HuH-7.5 (cell line): ENCODE data around the gene WDR7.
"Not testable (repeated sequence)": the region's sequence is repeated elsewhere in the genome, so short reads cannot be mapped to it uniquely, and the experiment has no call there.

ENCODE experiments used
- DNase-seq: peaks from one replicate; pipeline ENCODE4 v3.0.0; 2011; ENCODE audit warnings: low spot score

Gene WDR7

DNA sequence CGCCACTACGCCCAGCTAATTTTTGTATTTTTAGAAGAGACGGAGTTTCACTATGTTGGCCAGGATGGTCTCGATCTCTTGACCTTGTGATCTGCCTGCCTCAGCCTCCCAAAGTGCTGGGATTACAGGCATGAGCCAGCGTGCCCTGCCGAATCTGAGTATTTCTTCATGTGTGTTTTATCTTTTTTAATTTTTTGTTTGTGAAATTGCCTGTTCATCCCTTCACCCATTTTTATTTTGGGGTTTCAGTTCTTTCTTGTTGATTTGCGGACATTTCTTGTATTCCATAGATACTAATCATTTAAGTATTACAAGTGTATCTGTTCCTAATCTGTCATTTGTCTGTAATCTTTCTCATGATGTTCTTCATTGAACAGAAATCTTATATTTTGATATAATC lies 3.1 kb downstream of the WDR7 start:
- DNase-seq: not testable (repeated sequence)

DNA sequence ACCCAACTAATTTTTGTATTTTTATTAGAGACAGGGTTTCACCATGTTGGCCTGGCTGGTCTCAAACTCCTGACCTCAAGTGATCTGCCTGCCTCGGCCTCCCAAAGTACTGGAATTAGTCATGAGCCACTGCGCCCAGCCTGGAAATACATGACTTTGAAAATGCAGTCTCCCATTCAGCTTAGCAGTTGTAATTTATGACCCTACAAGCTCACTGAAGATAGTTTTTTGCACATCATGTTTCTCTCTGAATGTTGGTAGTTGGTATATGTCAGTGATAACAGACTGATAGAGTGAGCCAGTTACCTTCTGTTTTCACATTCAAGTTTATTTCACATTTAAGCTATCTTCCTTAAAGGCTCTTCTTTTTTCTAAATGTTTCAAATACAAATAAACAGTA lies 7.1 kb downstream of the WDR7 start:
- no peak for DNase-seq

DNA sequence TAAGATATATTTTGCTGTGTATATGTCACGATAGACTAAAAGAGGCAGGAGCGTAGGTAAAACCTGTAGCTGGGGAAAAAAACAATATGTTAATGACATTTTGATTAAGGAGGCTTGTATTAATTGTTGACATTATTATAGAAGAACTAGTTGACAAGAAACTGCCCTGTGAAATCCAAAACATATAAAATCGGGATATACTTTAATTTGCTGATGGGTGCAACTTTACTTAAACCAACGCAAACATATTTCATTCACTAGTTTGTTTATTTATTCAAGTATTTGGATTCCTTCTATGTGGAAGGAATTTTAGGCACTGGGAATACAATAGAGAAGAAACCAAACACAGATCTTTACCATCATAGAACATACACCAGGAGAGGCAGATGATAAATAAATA lies 8.0 kb downstream of the WDR7 start:
- DNase-seq: no peak

DNA sequence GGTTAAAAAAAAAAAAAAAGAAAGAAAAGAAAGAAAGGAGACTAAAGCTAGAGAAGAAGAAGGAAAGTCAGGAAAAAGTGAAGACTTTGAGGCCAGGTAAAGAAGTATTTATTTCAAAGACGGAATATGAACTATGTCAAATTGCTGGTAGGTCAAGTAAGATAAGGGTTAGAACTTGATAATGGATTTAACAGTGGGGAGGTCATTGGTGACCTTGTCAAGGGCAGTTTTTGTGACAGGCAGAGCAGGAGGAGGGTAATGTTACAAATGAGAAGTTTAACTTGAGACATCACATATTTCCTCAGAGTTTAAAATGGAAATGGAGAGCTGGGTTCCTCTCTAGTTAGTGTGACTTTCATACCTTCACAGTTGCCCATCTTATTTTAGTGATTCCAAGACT lies 9.5 kb downstream of the WDR7 start:
- no peak for DNase-seq

DNA sequence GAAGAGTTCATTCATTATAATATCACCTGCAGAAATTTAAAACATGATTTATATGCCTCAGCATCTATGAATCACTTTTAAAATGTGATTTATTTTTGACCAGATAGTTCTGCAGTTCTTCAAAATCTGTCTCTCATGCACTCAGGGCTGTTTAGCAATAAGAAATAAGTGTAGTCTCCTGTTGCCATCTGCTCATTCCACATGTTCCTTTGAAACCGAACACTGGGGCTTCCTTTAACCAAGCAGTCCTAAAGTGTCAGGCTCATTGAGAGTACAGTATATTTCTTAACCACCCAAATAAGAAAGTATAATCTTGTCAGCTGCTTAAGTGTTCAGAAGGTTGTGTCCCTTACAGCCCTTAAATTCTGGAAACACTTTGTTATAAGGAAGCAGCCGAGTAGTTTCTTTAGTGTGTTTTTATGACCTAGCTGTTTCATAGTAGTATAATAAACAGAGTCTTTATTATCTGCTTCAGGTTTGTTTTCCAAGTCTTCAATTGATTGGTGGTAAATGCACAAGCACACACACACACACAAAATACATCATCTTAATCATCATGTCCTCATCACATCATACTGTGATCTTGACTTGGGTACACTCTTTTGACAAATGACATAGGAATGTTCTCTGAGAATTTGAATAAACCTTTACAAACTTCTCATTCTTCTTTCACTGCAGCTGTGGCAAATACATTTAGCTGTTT lies 10.4 kb downstream of the WDR7 start:
- DNase-seq: no peak

DNA sequence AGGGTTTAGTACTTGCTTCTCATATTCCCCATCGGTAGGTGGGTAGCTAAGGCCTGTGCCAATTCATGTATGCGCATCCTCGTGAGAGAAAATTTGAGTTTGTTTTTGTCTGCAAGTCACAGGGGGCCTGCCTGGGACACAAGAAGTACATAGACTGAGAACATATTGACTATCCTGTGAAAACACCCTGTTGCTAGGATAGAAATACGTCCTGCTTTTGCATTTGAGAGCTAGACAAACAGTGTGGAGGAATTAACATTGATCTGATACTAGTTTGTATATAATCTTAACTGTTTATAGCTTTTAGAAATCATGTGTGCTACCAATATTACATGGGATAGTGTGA lies 10.9 kb downstream of the WDR7 start:
- no peak for DNase-seq

DNA sequence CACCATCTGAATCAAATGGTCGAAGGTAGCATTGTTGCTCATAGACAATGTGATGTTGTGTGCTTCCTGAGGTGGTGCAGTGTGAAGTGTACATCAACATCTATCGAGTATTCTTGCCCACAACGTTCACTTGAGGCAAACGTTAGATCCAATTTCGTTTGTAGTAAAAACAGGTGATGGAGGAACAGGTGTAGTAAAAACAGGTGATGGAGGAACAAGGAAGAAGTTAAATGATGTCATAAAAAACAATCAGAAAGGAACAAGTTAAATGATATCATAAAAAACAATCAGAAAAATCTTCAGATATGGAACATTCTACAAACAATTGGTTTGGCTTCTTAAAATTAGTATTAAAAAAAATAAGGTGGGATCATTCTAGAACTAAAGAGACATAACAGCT lies 11.3 kb downstream of the WDR7 start:
- no peak for DNase-seq

DNA sequence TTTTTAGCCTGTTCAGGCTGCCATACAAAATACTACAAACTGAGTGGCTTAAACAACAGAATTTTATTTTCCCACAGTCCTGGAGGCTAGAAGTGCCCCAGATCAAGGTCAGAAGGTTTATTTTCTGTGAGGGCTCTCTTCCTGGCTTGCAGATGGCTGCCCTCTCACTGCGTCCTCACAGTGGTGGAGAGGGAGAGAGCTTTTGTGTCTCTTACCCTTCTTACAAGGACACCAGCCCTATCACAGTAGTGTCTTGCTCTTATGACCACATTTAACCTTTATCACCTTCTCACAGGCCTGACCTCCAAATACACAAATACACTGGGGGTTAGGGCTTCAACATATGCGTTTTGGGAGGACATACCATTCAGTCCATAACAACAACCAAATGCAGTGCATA lies 11.7 kb downstream of the WDR7 start:
- no peak for DNase-seq

DNA sequence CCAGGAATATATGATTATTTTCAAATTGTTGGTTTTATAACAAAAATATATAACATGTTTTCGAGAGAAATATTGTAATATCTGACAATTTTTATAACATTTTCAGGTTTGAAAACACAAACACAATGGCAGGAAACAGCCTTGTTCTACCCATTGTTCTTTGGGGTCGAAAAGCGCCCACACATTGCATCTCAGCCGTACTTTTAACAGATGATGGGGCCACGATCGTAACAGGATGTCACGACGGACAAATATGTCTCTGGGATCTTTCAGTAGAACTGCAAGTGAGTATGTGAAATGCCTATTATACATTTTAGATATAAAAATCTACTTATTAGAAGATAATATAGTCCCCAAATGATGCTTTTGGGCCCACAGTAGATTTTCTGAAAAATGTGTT lies 21.2 kb downstream of the WDR7 start:
- no peak for DNase-seq

DNA sequence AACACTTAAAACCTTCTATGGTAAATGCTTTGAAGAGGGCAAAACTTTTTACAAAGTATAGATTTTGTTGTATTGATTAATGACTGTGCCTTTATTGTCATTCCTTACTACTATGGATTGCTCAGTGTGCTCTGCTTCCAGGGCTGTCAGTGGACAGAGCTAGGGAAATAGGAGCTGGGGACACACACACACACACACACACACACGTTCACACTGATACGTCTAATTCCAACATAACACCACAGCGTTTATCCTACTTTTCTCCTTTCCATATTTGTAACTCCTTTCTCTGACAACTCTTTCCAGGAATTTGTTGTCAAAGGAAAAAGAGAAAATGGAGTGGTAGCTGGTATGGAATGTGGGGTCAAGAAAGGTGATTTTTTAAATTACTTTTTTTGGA lies 21.8 kb downstream of the WDR7 start:
- no peak for DNase-seq

DNA sequence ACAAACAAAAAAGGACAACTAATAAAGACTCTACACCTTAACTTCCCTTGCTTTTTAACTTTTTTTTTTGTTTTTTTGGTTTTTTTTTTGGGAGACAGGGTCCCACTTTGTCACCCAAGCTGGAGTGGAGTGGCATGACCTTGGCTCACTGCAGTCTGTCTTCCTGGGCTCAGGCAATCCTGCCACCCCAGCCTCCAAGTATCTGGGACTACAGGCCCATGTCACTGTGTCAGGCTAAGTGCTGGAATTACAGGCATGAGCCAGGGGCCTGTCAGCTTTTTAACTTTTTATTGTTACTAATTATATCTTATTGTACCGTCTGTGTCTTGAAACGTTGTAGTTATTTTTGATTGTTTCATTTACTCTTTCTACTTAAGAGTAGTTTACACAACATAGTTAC lies 25.5 kb downstream of the WDR7 start:
- no peak for DNase-seq

DNA sequence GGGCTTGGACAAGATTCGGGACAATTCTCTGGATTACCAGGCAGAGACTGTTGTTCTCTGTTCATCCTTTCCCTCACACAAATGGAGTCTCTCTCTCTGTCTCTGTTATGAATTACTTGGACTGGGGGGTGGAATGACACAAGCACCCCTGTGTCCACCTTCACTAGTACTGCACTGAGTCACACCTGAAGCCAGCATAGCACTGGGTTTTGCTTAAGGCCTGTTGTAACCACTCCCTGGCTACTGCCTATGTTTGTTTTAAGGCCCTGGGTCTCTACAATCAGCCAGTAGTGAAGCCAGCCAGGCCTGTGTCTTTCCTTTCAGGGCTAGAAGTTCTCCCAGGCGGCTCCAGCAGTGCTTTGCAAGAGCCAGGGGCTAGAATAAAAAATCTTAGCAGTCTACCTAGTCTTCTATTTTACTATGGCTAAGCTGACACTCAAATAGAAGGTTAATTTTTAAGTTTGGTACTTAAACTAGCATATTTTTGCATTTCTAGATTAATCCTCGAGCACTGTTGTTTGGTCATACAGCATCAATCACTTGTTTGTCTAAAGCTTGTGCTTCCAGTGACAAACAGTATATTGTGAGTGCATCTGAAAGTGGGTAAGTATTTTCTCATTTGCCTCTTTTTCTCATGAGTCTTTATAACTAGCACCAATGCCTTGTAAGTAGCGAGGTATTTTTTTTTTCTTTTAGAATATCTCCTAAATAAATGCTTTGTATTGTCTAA lies 27.8 kb downstream of the WDR7 start:
- DNase-seq: no peak

DNA sequence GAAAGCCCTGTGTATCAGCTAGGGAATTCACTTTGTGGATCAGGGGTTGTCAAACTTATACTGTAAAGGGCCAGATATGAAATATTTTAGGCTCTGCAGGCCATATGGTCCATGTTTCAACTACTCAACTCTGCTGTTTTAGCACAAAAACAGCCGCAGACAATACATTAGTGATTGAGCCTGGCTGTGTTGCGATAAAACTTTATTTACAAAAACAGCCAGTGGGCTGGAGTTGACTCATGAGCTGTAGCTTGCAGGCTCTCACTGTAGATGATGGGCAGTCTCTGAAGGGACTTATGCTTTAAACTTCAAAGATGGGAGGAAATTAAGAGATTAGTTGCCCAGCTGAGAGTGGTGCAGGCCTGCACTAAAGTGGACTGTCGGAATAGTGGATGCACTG lies 33.1 kb downstream of the WDR7 start:
- no peak for DNase-seq

DNA sequence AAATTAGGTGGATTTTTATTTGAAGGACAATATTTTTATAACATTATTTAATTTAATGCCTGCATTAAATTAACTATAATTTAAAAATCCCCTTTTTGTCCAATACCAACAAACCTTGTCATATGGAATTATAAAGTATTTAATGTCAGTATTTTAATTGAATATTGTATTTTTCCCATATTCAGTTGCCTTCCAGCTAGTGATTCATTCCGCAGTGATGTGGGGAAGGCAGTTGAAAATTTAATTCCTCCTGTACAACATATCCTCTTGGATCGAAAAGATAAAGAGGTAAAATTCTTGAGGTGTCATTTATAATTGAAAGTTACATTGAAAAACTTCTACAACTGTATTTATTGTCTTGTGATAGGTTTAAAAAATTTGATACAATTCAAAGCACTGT lies 40.4 kb downstream of the WDR7 start:
- DNase-seq: no peak

DNA sequence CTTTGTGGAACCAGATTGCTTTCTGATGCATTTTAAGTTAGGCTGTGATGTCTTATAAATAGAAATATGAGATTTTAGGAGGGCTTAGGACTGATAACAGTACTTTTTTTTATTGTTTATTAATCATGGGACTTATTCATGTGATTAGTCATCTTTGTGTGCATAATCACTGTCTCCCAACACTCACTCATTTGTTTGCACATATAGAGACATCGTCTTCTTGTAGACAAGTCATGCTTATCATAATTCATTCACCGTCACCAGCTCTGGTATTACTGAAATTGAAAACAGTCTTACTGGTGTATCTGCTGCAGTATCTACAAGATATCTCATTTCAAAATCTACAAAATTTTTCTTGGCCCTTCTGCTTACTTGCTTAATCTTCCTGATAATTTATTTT lies 45.8 kb downstream of the WDR7 start:
- DNase-seq: no peak

DNA sequence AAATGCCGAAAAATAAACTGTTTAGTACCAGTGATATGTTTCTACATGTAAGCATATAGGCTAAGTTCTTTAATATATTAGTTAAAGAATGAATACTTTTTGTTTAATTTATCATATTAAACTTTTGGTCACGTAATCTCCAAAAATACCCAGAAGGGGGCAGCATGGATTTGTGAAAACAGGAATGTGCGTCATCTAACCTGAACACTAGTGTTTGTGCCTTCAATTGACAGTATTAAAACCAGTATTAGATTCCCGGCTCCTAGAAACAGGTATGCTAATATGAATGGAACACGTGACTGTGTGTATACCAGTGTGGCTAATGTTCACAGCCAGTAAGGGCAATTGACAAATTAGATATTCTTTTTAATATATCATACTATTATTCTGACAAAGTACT lies 51.8 kb downstream of the WDR7 start:
- DNase-seq: peak; percentile 13

DNA sequence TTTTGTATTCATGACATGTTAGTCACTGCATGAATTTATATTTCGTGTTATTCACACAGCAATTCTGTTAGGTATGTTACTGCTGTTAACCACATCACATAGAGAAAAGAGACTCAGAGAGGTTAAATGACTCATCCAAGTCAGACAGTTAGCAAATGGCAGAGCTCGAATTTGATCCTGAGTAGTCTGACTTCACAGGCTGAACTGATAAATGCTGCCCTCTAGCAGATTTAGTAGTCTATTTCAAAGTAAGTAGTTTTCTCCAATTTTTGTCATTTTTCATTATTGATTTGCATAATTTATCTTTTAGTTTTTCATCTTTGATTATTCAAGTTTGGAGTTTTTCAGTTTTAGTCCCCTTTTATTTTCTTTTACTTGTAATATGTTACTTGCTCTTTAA lies 58.3 kb downstream of the WDR7 start:
- DNase-seq: peak; percentile 6

DNA sequence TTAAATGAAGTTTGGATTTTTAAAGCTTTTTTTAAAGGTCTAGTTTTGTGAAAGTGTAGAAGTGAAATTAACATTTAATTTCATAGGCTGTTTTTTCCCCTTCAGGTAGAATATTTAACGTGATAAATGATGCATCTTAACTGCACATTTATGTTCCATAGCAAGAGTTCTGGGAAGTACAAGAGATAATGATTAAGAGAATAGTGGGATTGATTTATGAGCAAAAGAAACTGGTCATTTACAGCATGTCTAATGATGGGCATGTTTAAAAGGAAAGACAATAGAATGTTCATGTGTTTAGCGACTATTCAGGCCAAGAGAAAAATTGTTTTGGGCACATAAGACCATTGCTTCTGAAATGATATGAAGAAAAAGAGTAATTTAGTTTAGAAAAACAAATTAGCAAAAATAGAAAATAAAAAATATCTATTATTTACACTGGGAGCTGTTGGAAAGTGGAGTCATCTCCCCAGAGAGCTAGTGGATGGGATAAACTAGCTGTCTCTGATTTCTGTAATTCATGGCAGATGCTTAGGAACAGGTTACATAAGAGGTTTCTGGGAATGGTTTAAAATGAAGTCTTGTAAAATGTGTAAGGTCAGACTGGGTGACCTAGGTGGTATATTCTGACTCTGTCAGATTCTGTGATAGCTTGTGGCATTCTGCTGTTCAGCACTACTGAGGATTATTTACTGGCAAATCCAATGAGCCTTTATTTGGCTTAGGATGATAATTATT lies 60.7 kb downstream of the WDR7 start:
- no peak for DNase-seq

DNA sequence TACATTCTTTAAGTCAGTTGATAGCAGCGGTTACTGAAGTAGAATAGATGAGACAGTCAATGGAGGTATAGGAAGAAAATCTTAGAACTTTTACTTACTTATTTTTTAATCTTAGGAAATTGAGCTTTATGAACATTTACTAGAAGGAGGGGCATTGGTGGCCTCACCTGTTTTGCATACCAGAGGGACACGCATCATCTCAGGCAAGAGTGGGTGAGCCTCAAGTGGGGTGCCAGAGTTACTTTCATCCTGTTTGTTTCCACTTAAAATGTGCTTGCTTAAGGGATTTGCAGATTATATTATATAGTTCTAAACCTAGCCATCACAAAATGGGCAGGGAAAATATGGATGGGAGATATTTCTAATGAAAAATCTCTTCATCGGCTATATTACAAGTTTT lies 61.6 kb downstream of the WDR7 start:
- no peak for DNase-seq

DNA sequence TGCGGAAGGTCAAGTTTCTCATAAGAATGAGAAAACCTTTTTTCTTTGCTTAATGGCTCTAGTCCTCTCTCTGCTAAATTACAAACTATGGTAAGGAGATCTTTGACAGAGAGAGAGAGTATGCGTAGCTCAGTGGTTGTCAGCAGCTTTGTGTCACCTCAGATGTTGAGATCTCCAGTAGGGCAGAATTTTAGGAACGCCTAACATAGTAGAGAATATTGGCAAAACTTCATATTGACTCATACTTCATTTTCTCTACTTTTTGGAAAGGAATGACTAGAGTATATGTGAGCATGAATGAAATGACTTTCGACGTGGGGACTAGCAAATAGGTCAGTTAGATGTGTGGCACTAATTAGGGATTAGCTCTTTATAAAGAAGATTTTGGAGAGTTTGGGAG lies 64.0 kb downstream of the WDR7 start:
- DNase-seq: no peak

DNA sequence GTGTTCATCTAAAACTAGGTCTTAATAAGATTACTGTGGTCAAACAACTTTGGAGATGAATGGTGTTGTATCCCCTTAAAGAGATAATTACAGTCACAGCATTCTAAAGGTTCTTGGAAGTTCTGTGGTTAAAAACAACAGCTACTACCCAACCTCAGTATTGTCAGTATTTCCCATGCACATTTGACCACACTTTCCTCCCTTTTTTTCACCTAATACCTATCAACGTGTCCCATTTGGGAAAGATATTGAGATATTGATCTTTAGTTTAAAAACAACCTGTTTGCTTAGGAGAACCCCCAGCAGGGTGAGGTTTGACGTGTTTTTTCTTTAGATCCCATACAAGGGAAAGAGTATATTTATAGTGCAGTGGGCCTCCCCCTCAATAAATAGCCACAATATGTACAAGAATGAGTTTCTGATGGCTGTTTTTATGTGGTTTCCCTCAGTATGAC lies 65.6 kb downstream of the WDR7 start:
- no peak for DNase-seq

DNA sequence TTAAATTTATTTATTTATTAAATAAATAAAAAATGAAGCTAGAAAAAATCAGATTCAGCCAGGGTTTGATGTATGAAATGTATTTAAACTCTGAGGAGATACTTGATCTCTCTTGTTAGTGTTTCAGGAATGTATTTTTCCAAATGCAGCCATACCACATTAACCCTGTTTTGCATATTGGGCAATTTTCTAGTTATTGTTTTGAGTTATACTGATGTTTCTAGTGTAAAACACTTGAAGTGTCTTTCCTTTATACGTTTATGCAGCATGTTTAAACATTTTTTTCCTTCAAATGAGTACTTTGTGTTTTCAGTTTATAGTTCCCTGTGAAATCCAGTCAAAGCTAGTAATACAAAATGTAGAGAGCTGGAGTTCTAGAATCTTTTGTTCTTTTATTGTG lies 69.9 kb downstream of the WDR7 start:
- DNase-seq: no peak

DNA sequence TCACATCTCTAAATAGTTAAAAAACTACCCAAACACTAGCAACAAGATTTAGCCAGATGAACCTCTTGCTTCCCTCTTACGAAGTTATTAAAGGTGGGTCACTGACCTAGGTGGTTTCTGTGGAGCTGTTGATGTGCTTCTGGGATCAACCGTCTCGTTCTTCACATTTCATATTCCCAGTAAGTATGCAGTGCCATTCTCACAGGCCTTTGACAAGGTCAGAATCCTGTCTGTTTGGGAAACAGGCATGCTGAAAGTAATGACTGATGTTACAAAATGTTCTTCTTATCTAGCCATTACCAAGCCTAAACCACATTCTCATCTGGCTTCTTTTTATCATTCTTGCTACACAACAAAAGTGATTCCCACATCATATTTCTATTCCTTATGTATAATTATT lies 70.3 kb downstream of the WDR7 start:
- DNase-seq: no peak
